Neural crest cell (in vitro differentiated cells): ENCODE data around the gene ABCC10. TPM values are rescaled to one million over a fixed set of nuclear protein-coding genes. Genes with fewer than 3 reads are reported as not detected.

Experiments
- DNase-seq: peaks from one replicate; pipeline ENCODE4 v3.0.0; 2021; ENCODE audit warnings: low read depth, mixed read lengths, low spot score
- H3K27ac Mint-ChIP-seq: one replicate; pipeline ENCODE4 v1.8.0; 2021; ENCODE audit warnings: mild to moderate bottlenecking, mixed read lengths; ENCODE audit not compliant: unreplicated experiment
- H3K27me3 Mint-ChIP-seq: 2 replicates; pipeline ENCODE4 v1.8.0; 2021; ENCODE audit warnings: low read depth, mild to moderate bottlenecking, mixed read lengths
- H3K36me3 Mint-ChIP-seq: 2 replicates; pipeline ENCODE4 v1.8.0; 2021; ENCODE audit warnings: low read depth, mild to moderate bottlenecking, mixed read lengths
- H3K4me1 Mint-ChIP-seq: 2 replicates; pipeline ENCODE4 v1.8.0; 2021; ENCODE audit warnings: mixed read lengths
- H3K4me3 Mint-ChIP-seq: one replicate; pipeline ENCODE4 v1.8.0; 2021; ENCODE audit warnings: mild to moderate bottlenecking, mixed read lengths
- H3K9me3 Mint-ChIP-seq: 2 replicates; pipeline ENCODE4 v1.8.0; 2021; ENCODE audit warnings: mixed read lengths
- total RNA-seq: library from RNA; stranded (reverse); gene quantifications from 2 replicates; pipeline ENCODE4 v1.2.1, GENCODE V29; 2021
- TF ChIP-seq, protein P1 (sequence below): fragments of 200-600 bp; sonication (generic); conservative IDR thresholded peaks from 2 replicates; pipeline ENCODE4 v1.5.0; 2021; ENCODE audit warnings: antibody characterized with exemption, mild to moderate bottlenecking

Gene ABCC10
- total RNA-seq, 1 donor from 2014 or later: 34.1 TPM

DNA sequence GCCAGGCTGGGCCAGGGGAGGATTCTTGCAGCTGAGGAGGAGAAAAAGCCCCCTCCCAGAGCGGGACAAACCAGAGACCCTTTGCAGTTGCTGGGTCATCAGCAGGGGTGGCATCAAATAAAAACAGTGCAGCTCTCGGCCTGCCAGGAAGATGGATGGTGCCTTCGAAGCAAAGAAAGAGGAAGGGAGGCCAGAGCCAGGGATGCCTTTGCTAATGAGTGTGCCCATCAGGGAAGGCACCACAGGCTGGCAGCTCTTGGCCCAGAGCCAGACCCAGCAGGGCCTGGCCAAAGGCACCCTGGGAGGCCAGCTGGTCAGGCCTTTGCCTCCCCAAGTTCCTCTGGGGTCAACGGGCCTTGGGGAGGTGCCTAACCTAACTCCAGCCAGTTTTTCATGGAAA lies 31.6 kb upstream of the ABCC10 start:
- no peak overlapping the region for H3K4me3 Mint-ChIP-seq
- TF ChIP-seq, protein P1, sequence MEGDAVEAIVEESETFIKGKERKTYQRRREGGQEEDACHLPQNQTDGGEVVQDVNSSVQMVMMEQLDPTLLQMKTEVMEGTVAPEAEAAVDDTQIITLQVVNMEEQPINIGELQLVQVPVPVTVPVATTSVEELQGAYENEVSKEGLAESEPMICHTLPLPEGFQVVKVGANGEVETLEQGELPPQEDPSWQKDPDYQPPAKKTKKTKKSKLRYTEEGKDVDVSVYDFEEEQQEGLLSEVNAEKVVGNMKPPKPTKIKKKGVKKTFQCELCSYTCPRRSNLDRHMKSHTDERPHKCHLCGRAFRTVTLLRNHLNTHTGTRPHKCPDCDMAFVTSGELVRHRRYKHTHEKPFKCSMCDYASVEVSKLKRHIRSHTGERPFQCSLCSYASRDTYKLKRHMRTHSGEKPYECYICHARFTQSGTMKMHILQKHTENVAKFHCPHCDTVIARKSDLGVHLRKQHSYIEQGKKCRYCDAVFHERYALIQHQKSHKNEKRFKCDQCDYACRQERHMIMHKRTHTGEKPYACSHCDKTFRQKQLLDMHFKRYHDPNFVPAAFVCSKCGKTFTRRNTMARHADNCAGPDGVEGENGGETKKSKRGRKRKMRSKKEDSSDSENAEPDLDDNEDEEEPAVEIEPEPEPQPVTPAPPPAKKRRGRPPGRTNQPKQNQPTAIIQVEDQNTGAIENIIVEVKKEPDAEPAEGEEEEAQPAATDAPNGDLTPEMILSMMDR: no peak
- H3K36me3 Mint-ChIP-seq: no peaks in the 10 kb centered on the region
- no peak for DNase-seq
- no peak overlapping the region for H3K27ac Mint-ChIP-seq
- peaks cover 4% of the 10 kb centered on the region for H3K27me3 Mint-ChIP-seq
- peaks cover 15% of the 10 kb centered on the region for H3K4me1 Mint-ChIP-seq
- H3K9me3 Mint-ChIP-seq: no peaks in the 10 kb centered on the region

DNA sequence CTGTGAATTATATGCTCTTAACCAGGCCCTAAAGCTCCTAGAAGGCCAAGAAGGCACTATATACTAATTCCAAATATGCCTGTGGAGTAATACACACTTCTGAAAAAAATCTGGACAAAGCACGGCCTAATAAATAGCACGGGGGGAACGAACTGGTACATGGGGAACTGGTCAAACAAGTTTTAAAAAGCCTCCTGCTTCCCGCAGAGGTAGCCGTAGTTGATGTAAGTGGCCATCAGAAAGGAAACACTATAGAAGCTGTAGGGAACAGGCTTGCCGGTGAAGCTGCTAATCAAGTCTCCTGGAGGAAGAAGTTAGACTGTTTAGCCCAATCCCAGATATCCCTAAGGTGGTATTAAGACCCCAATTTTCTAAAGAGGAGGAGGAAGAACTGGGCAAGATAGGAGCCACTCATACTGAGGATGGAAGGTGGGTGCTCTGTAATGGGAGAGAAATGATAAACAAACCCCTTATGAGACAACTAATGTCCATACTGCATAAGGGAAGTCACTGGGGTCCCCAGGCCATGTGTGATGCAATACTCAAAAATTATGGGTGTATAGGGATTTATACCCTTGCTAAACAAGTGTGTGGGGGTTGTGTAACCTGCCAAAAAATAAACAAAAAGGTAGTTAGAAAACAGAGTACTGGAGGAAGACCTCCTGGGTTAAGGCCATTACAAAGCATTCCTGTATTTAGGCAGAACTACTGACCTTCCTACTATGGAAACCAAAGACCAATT lies 30.8 kb upstream of the ABCC10 start:
- no peak overlapping the region for H3K4me3 Mint-ChIP-seq

DNA sequence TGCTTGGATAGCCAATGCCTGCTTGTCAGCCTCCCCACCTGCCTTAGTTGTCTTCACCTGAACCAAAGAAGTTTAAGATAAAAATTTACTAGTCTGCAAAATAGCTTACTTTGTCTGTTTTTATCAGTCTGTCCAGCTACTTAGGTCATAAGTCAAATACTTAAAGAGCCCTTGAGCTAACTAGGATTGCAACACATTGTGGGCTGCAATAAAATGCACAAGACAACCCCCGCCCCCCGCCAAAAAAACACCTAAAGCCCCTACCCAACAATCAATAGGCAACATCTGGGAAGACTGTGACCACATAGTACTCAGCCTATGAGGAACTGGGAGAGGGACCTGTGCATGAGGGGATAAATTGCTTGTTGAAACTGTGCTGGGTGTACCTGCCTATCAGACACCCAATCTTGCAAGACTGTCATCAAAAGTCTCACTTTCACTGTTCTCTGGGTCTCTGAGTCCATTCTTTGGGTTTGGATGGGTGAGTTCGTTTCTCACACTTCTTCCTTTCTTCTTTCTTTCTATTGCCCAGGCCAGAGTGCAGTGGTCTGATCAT lies 27.3 kb upstream of the ABCC10 start:
- H3K9me3 Mint-ChIP-seq: no peaks in the 10 kb centered on the region
- peaks cover 18% of the 10 kb centered on the region for H3K27me3 Mint-ChIP-seq
- no peaks in the 10 kb centered on the region for H3K36me3 Mint-ChIP-seq
- no peak overlapping the region for H3K27ac Mint-ChIP-seq
- TF ChIP-seq, protein P1: no peak
- H3K4me3 Mint-ChIP-seq: no peak overlapping the region
- DNase-seq: no peak
- no peaks in the 10 kb centered on the region for H3K4me1 Mint-ChIP-seq

More for the DNA sequence above, 30.8 kb upstream of the ABCC10 start:
- H3K27me3 Mint-ChIP-seq: peaks cover 3% of the 10 kb centered on the region
- H3K4me1 Mint-ChIP-seq: peaks cover 7% of the 10 kb centered on the region
- no peak overlapping the region for H3K27ac Mint-ChIP-seq
- DNase-seq: no peak
- no peaks in the 10 kb centered on the region for H3K9me3 Mint-ChIP-seq
- TF ChIP-seq, protein P1: no peak
- no peaks in the 10 kb centered on the region for H3K36me3 Mint-ChIP-seq

DNA sequence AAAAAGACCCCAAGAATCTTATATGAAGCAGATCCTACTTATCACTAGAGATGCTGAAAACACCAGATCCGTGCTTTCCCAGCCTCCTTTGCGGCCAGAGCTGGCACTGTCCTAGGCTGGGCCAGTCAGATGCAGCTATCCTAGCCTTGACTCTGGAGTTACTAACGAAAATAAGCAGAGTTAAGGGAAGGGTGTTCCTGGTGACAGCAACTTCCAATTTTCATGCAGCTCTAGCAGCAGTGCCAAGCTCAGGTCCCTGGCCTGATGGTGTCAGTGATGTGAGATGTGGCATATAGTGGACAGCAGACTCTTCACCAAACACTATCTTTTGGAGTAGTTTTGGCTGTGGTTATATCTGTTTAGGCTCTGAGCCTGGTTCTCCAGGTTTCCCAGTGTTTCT lies 25.6 kb upstream of the ABCC10 start:
- Mint-ChIP-seq H3K27ac (no peak overlapping the region), H3K9me3 (peaks cover 3% of the 10 kb centered on the region), H3K4me3 (no peak overlapping the region), H3K4me1 (no peaks in the 10 kb centered on the region), H3K27me3 (peaks cover 27% of the 10 kb centered on the region), H3K36me3 (no peaks in the 10 kb centered on the region)
- TF ChIP-seq, protein P1: no peak
- no peak for DNase-seq

DNA sequence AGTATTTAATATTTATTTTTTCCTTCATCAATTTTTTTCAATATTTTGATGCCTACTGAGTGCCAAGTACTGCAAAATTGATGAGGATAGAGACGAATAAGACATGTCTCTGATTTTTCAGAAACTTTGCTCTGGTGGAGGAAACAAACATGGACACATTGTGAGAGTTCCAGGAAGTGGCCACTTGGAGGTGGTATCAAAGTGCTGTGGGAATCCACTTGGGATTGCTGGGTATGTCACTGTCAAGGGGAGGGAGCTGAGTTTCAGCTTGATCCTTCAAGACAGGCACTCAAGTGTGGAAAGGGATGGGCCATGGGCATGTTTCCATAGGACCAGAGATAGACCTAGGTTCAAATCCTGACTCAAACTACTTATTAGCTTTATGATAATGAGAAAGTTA lies 24.5 kb upstream of the ABCC10 start:
- no peak for DNase-seq
- no peak overlapping the region for H3K27ac Mint-ChIP-seq

More for the DNA sequence above, 24.5 kb upstream of the ABCC10 start:
- Mint-ChIP-seq H3K4me3 (no peak overlapping the region), H3K9me3 (peaks cover 6% of the 10 kb centered on the region), H3K27me3 (peaks cover 30% of the 10 kb centered on the region), H3K36me3 (no peaks in the 10 kb centered on the region), H3K4me1 (no peaks in the 10 kb centered on the region)
- TF ChIP-seq, protein P1: no peak
